ENCODE data around the gene SPRY2. TPM values are rescaled to one million over a fixed set of nuclear protein-coding genes. Genes with fewer than 3 reads are reported as not detected.
A peak's percentile ranks its signal among the peaks of the same experiment; 100 is the strongest.

The SPRY2 gene
- total and polyA plus RNA-seq, 2 of the 8 experiments (the other 6 are each of a cell fraction or from before 2014, with no cell fraction given) = 37.7 to 37.9 TPM

DNA sequence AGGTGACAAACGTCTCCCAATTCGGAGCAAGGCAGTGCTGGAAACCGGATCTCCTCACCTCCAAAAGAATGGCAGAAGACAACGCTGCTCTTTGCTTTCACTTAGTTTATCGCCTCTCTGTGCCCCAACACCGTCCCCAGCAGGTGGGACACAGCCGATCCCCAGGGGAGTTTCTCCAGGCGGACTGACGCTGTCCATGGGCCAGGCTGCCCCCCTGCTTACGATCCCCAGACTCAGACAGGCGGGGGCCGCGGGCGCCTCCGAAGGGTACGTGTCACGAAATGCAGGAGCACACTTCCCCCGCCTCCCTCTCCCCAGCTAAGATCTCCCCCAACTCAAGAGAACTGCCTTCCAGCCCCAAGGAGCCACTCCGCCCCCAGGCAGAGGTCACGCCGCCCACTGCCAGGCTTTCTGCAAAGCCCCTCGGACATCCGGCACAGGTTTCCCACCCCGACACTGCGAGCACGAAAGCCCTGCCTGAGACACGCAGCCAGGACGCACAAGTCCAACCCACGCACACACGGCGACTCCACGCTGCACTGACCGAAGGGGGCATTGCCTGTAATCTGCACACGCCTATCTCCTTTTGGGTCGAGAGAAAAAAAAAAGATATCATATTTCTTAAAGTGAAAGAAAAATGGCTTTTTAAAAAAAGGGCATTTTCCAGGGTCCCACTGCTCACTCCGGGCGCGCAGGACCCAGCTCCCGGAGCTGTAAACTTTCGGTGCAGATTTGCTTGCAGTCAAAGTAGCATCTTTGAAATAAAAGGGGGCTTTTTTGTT, 2.0 kb downstream of the SPRY2 start (continued):
- TF ChIP-seq JUN (IDR thresholded peaks at IDR 0.05; ENCODE audit: low read depth, low read length) (no peak), POLR2A (IDR thresholded peaks at IDR 0.05; ENCODE audit: control extremely low read depth in 1 of 2, low read depth in 2 of 2, low read length in 2 of 2) (peak in 1 of 2 experiments; percentile 40; a peak in 1 of 3 replicates), SRF (IDR thresholded peaks at IDR 0.05; ENCODE audit: low read depth, low read length) (no peak), EGR1 (IDR thresholded peaks at IDR 0.05; ENCODE audit: borderline replicate concordance, low read depth, low read length) (no peak), PHF8 (conservative IDR thresholded peaks at IDR 0.05; ENCODE audit: low read depth, low read length) (no peak), TCF12 (IDR thresholded peaks at IDR 0.05; ENCODE audit: low read depth, low read length) (no peak), TEAD4 (IDR thresholded peaks at IDR 0.05; ENCODE audit: low read depth, low read length) (no peak), ATF2 (IDR thresholded peaks at IDR 0.05; ENCODE audit: low read length) (no peak), RBBP5 (IDR thresholded peaks at IDR 0.05; ENCODE audit: borderline replicate concordance, low read depth, low read length) (peak; percentile 61; the same call in 1 of the 2 replicates), JUND (IDR thresholded peaks at IDR 0.05; ENCODE audit: low read length) (no peak), ASH2L (IDR thresholded peaks at IDR 0.05; ENCODE audit: low read length) (peak; percentile 29), SAP30 (IDR thresholded peaks at IDR 0.05; ENCODE audit: insufficient read depth, insufficient replicate concordance, low read length) (peak; percentile 18), RFX5 (IDR thresholded peaks at IDR 0.05; ENCODE audit: borderline replicate concordance, low read depth, low read length) (no peak)
- TF ChIP-seq, protein P1, sequence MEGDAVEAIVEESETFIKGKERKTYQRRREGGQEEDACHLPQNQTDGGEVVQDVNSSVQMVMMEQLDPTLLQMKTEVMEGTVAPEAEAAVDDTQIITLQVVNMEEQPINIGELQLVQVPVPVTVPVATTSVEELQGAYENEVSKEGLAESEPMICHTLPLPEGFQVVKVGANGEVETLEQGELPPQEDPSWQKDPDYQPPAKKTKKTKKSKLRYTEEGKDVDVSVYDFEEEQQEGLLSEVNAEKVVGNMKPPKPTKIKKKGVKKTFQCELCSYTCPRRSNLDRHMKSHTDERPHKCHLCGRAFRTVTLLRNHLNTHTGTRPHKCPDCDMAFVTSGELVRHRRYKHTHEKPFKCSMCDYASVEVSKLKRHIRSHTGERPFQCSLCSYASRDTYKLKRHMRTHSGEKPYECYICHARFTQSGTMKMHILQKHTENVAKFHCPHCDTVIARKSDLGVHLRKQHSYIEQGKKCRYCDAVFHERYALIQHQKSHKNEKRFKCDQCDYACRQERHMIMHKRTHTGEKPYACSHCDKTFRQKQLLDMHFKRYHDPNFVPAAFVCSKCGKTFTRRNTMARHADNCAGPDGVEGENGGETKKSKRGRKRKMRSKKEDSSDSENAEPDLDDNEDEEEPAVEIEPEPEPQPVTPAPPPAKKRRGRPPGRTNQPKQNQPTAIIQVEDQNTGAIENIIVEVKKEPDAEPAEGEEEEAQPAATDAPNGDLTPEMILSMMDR (IDR thresholded peaks at IDR 0.05; ENCODE audit: control extremely low read depth in 1 of 3, insufficient read depth in 1 of 3, low read depth in 1 of 3, low read length in 3 of 3) = no peak

Measured in H1 (cell line).